GOT3 (cell line): Measurements from ENCODE around the gene ADGRD1.

ENCODE experiments used
- DNase-seq: peaks from one replicate; lab custom pipeline; 2025; ENCODE audit warnings: mixed read lengths; lab: John Stamatoyannopoulos, UW

The ADGRD1 gene

GRCh38 chr12:131006036-131006735, 52.5 kb downstream of the ADGRD1 start:
- DNase-seq = no peak

- DNase-seq = no peak
These were observed 53.5 kb downstream of the ADGRD1 start for GRCh38 chr12:131007031-131007739.

GRCh38 chr12:131007740-131008117, 54.0 kb downstream of the ADGRD1 start:
- no peak for DNase-seq

GRCh38 chr12:131008131-131008912, 54.6 kb downstream of the ADGRD1 start:
- no peak for DNase-seq

GRCh38 chr12:131008913-131009270, 55.2 kb downstream of the ADGRD1 start:
- no peak for DNase-seq

- DNase-seq = no peak
These were observed 56.1 kb downstream of the ADGRD1 start for GRCh38 chr12:131009595-131010395.

GRCh38 chr12:131010396-131011131, 56.9 kb downstream of the ADGRD1 start:
- no peak for DNase-seq

GRCh38 chr12:131011165-131012079, 57.7 kb downstream of the ADGRD1 start:
- no peak for DNase-seq

- DNase-seq = no peak
These were observed 58.8 kb downstream of the ADGRD1 start for GRCh38 chr12:131012279-131013069.

GRCh38 chr12:131013118-131013517, 59.4 kb downstream of the ADGRD1 start:
- DNase-seq = no peak

GRCh38 chr12:131014343-131014742, 60.6 kb downstream of the ADGRD1 start:
- no peak for DNase-seq

GRCh38 chr12:131015581-131016337, 62.1 kb downstream of the ADGRD1 start:
- no peak for DNase-seq

- no peak for DNase-seq
These were observed 63.8 kb downstream of the ADGRD1 start for GRCh38 chr12:131017477-131017991.

- no peak for DNase-seq
These were observed 64.4 kb downstream of the ADGRD1 start for GRCh38 chr12:131018019-131018620.

GRCh38 chr12:131018808-131019397, 65.2 kb downstream of the ADGRD1 start:
- DNase-seq = no peak

GRCh38 chr12:131020326-131021153, 66.8 kb downstream of the ADGRD1 start:
- no peak for DNase-seq

GRCh38 chr12:131021154-131021541, 67.4 kb downstream of the ADGRD1 start:
- no peak for DNase-seq
